K562 (cell line): ENCODE data around the gene GPHN. TPM values are rescaled to one million over a fixed set of nuclear protein-coding genes. Genes with fewer than 3 reads are reported as not detected.

Source experiments
- ATAC-seq: fragments of 200-7000 bp; cut with Tn5 transposase; 3 replicates; pipeline ENCODE4 v1.9.1; 2020; ENCODE audit warnings: moderate library complexity
- BruUV-seq: library from RNA; stranded (reverse); fragments of 400-500 nt; replicated peaks from 2 replicates; lab custom pipeline; 2021; lab: Mats Ljungman, UMichigan
- CTCF ChIA-PET: fragments of 300-600 bp; formaldehyde crosslinking; extraction: SDS; loops from one replicate; lab custom pipeline; 2021; ENCODE audit warnings: low intra/inter-chr PET ratio; lab: Yijun Ruan, JAX
- POLR2A ChIA-PET: fragments of 300-600, 350-650 bp; sonication (Branson Sonifier 250); formaldehyde crosslinking; extraction: SDS; loops from one replicate; lab custom pipeline; 2021; ENCODE audit warnings: antibody characterized with exemption, inconsistent platforms; lab: Yijun Ruan, JAX
- DNase-seq, 4 experiments: peaks; one replicate each; pipeline versions ENCODE4 v3.0.0 to v3.0.0-alpha.2; 2011 to 2018; ENCODE audit warnings: low spot score in 3 of 4, mixed read lengths in 3 of 4; ENCODE audit errors: extremely low read depth in 1 of 4
- FAIRE-seq: peaks from 2 replicates; lab custom pipeline; 2011; peaks lifted over from hg19 to GRCh38; lab: Jason Lieb, UNC
- H2AFZ ChIP-seq: 2 replicates; pipeline ENCODE4 v1.6.0; 2011; ENCODE audit warnings: low read depth, low read length, control low read depth, inconsistent platforms
- H3K27ac ChIP-seq: fragments of 200-600 bp; 3 replicates; pipeline ENCODE4 v1.8.0; 2011; ENCODE audit warnings: low read depth, mild to moderate bottlenecking, control low read depth, inconsistent platforms, low read length, moderate library complexity, mixed read lengths; ENCODE audit errors: extremely low read depth
- H3K27me3 ChIP-seq, 2 experiments: fragments of 300-600 bp in 1 of 2; 2 replicates in 1 of 2; 3 replicates in 1 of 2; pipeline versions ENCODE4 v1.6.0 to v1.8.0; 2011; ENCODE audit warnings: inconsistent platforms in 2 of 2, low read length in 2 of 2, mild to moderate bottlenecking in 1 of 2, mixed read lengths in 1 of 2, moderate library complexity in 1 of 2; ENCODE audit not compliant: control insufficient read depth in 2 of 2, insufficient read depth in 2 of 2
- H3K36me3 ChIP-seq: fragments of 300-600 bp; 3 replicates; pipeline ENCODE4 v1.8.0; 2011; ENCODE audit warnings: mild to moderate bottlenecking, low read length, inconsistent platforms; ENCODE audit not compliant: control insufficient read depth, insufficient read depth
- H3K4me1 ChIP-seq, 2 experiments: fragments of 200-600 bp in 1 of 2; replicated peaks in 1 of 2; 2 replicates in 1 of 2; 3 replicates in 1 of 2; pipeline versions ENCODE4 v1.5.1 to v1.8.0; 2011; ENCODE audit warnings: inconsistent platforms in 2 of 2, low read length in 2 of 2, mild to moderate bottlenecking in 1 of 2, mixed read lengths in 1 of 2, moderate library complexity in 1 of 2; ENCODE audit not compliant: control insufficient read depth in 2 of 2, insufficient read depth in 2 of 2
- H3K4me2 ChIP-seq: 2 replicates; pipeline ENCODE4 v1.6.1; 2011; ENCODE audit warnings: low read length, control low read depth, inconsistent platforms, mixed read lengths; ENCODE audit not compliant: insufficient read depth
- H3K4me3 ChIP-seq: fragments of 200-600 bp; sonication (generic), shearing (Covaris generic); 2 replicates; pipeline ENCODE4 v1.5.1; 2016; ENCODE audit warnings: control low read depth, inconsistent platforms
- H3K79me2 ChIP-seq: fragments of 200-600 bp; 3 replicates; pipeline ENCODE4 v1.8.0; 2011; ENCODE audit warnings: low read length, inconsistent platforms; ENCODE audit not compliant: control insufficient read depth, insufficient read depth
- H3K9ac ChIP-seq, 2 experiments: 2 replicates each; pipeline versions ENCODE4 v1.6.0 to v1.6.1; 2011; ENCODE audit warnings: low read depth in 2 of 2, low read length in 2 of 2, control low read depth in 1 of 2, inconsistent platforms in 1 of 2, mild to moderate bottlenecking in 1 of 2, mixed read lengths in 1 of 2; ENCODE audit not compliant: insufficient read depth in 1 of 2
- H3K9me1 ChIP-seq: one replicate; pipeline ENCODE4 v1.6.0; 2011; ENCODE audit warnings: inconsistent platforms, mild to moderate bottlenecking, low read length, moderate library complexity; ENCODE audit not compliant: control insufficient read depth, insufficient read depth
- H3K9me3 ChIP-seq: replicated peaks from 2 replicates; pipeline ENCODE4 v1.5.1; 2011; ENCODE audit warnings: low read depth, low read length, inconsistent platforms; ENCODE audit not compliant: control insufficient read depth, insufficient read depth
- H4K20me1 ChIP-seq: replicated peaks from 2 replicates; pipeline ENCODE4 v1.6.1; 2011; ENCODE audit warnings: low read length, inconsistent platforms, mixed read lengths; ENCODE audit not compliant: control insufficient read depth, insufficient read depth
- ATF7 ChIP-seq: fragments of 450-650 bp; IDR thresholded peaks from 2 replicates; pipeline ENCODE4 v1.7.1; 2014; ENCODE audit warnings: mild to moderate bottlenecking, moderate library complexity
- CHAMP1 ChIP-seq: fragments of 450-650 bp; IDR thresholded peaks from 2 replicates; pipeline ENCODE4 v1.6.1; 2016; ENCODE audit warnings: mild to moderate bottlenecking
- GABPB1 ChIP-seq: sonication (generic); formaldehyde crosslinking; IDR thresholded peaks from 2 replicates; pipeline ENCODE4 v1.8.0; 2022; ENCODE audit warnings: mild to moderate bottlenecking, missing genetic modification reagents
- MIER1 ChIP-seq: fragments of 450-650 bp; IDR thresholded peaks from 2 replicates; pipeline ENCODE4 v1.6.1; 2016; ENCODE audit warnings: antibody characterized with exemption, mild to moderate bottlenecking, low read depth
- NR4A1 ChIP-seq, 2 experiments: fragments of 250-450 bp in 1 of 2; fragments of 450-650 bp in 1 of 2; sonication (Bioruptor Pico) in 1 of 2; IDR thresholded peaks; 2 replicates each; pipeline versions ENCODE4 v1.4.0 to v1.6.1; 2016 to 2020; ENCODE audit warnings: mild to moderate bottlenecking in 2 of 2, missing compliant biosample characterization in 1 of 2, missing genetic modification characterization in 1 of 2, moderate library complexity in 1 of 2
- SIN3B ChIP-seq: fragments of 450-650 bp; IDR thresholded peaks from 2 replicates; pipeline ENCODE4 v1.6.1; 2017; ENCODE audit warnings: low read depth, mild to moderate bottlenecking, moderate library complexity
- SP2 ChIP-seq: IDR thresholded peaks from 2 replicates; pipeline ENCODE4 v1.6.1; 2011; ENCODE audit warnings: mild to moderate bottlenecking, low read depth, low read length, moderate library complexity; ENCODE audit not compliant: poor library complexity, severe bottlenecking; ENCODE audit errors: extremely low read depth
- TOE1 ChIP-seq, 2 experiments: fragments of 450-650 bp in 1 of 2; sonication (generic) in 1 of 2; formaldehyde crosslinking in 1 of 2; IDR thresholded peaks; 2 replicates each; pipeline versions ENCODE4 v1.7.1 to v1.8.0; 2016 to 2022; ENCODE audit warnings: borderline replicate concordance in 2 of 2, mild to moderate bottlenecking in 2 of 2, antibody characterized with exemption in 1 of 2, inconsistent platforms in 1 of 2, low read depth in 1 of 2, missing genetic modification reagents in 1 of 2, moderate library complexity in 1 of 2
- ZC3H11A ChIP-seq: IDR thresholded peaks from 2 replicates; pipeline ENCODE4 v1.6.1; 2012; ENCODE audit warnings: low read depth, low read length, improper control_type of control experiment
- in situ Hi-C: fragments of 300-500 bp; cut with MboI; formaldehyde crosslinking; loops from 4 replicates; pipeline ENCODE4 v1.15.0; 2018; ENCODE audit warnings: inconsistent platforms, mixed read lengths
- intact Hi-C: fragments of 100-400 bp; cut with micrococcal nuclease; formaldehyde crosslinking; loops from 2 replicates; pipeline ENCODE4 v1.14.2; 2022
- polyA plus RNA-seq, 8 experiments: library from polyadenylated mRNA; depleted of rRNA in 4 of 8; stranded (reverse) in 5 of 8; unstranded in 3 of 8; fragments of >200 nt; fragmentation: Nextera tagmentation in 2 of 8; fragmentation: Illumina TruSeq in 1 of 8; extraction: Ambion mirVana in 2 of 8; extraction: Trizol in 1 of 8; gene quantifications; 2 replicates each; pipeline versions ENCODE4 v1.2.1 to v1.2.3, GENCODE V29; 2011 to 2014; ENCODE audit warnings: inconsistent platforms in 1 of 8, missing spikeins in 1 of 8
- total RNA-seq, 7 experiments: library from RNA; depleted of rRNA in 6 of 7; stranded (reverse); fragments of >200 nt in 6 of 7; fragmentation: Illumina TruSeq in 2 of 7; extraction: Trizol in 2 of 7; gene quantifications; 2 replicates each; pipeline versions ENCODE4 v1.2.1 to v1.2.3, GENCODE V29; 2011 to 2021; ENCODE audit warnings: low replicate concordance in 1 of 7
- TF ChIP-seq, protein P1 (sequence below): fragments of 450-650 bp; formaldehyde crosslinking; IDR thresholded peaks from 2 replicates; pipeline ENCODE4 v1.4.0; 2020; ENCODE audit warnings: mild to moderate bottlenecking
- TF ChIP-seq, protein P2 (sequence below), 2 experiments: fragments of 450-650 bp in 1 of 2; IDR thresholded peaks; 2 replicates each; pipeline ENCODE4 v1.6.1; 2011 to 2017; ENCODE audit warnings: low read depth in 2 of 2, antibody characterized with exemption in 1 of 2, borderline replicate concordance in 1 of 2, low read length in 1 of 2, mild to moderate bottlenecking in 1 of 2, mixed read lengths in 1 of 2; ENCODE audit not compliant: control insufficient read depth in 1 of 2
- TF ChIP-seq, protein P3 (sequence below): fragments of 450-650 bp; IDR thresholded peaks from 2 replicates; pipeline ENCODE4 v1.6.1; 2016; ENCODE audit warnings: antibody characterized with exemption

GPHN gene
- total and polyA plus RNA-seq, 9 of the 15 experiments (the other 6 are each of a cell fraction or from before 2014, with no cell fraction given), result 5.9 to 16.0 (median 11.4) TPM

DNA sequence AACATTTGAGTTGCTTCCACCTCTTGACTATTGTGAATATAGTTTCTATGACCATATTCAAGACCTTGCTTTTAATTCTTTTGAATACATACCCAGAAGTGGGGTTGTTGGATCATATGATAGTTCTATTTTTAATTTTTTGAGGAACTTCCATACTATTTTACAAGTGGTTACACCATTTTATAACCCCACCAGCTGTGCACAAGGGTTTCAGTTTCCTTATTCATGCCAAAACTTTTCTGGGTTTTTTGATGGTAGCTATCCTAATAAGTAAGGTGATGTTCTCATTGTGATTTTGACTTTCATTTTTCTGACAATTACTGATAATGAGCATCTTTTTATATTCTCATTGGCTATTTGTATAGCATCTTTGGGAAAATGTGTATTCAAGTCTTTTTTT is 571.9 kb downstream of the GPHN start:
- DNase-seq (no peak), ATAC-seq (no peak), FAIRE-seq (no peak)
- no peaks in the 10 kb centered on the region for H3K4me1 ChIP-seq
- no peak overlapping the region for H3K4me2 ChIP-seq
- in situ Hi-C loops (no loop called here), intact Hi-C loops (no loop called here)
- H3K4me3 ChIP-seq, result no peak overlapping the region
- no peak overlapping the region for H2AFZ ChIP-seq
- POLR2A ChIA-PET, result no interaction called here
- CTCF ChIA-PET, result no interaction called here
- H3K36me3 ChIP-seq, result no peaks in the 10 kb centered on the region
- H3K9me1 ChIP-seq, result no peaks in the 10 kb centered on the region
- H3K27ac ChIP-seq, result no peak overlapping the region
- H3K9me3 ChIP-seq, result no peaks in the 10 kb centered on the region; the same call in 1 of the 2 replicates
- H4K20me1 ChIP-seq, result no peaks in the 10 kb centered on the region
- H3K79me2 ChIP-seq, result no peaks in the 10 kb centered on the region
- H3K27me3 ChIP-seq, result no peaks in the 10 kb centered on the region
- BruUV-seq, result no TSS peak
- no peak overlapping the region for H3K9ac ChIP-seq
- TF ChIP-seq TOE1 (IDR thresholded peaks at IDR 0.05; ENCODE audit: borderline replicate concordance) (no peak), TOE1 (CRISPR knock-in tag; IDR thresholded peaks at IDR 0.05; ENCODE audit: borderline replicate concordance, low read depth) (no peak), SP2 (no peak), GABPB1 (CRISPR knock-in tag) (no peak), ZC3H11A (no peak), SIN3B (no peak), NR4A1 (CRISPR knock-in tag; IDR thresholded peaks at IDR 0.05) (no peak), NR4A1 (tag; IDR thresholded peaks at IDR 0.05) (no peak), CHAMP1 (no peak), MIER1 (no peak), ATF7 (no peak)
- TF ChIP-seq, protein P1, sequence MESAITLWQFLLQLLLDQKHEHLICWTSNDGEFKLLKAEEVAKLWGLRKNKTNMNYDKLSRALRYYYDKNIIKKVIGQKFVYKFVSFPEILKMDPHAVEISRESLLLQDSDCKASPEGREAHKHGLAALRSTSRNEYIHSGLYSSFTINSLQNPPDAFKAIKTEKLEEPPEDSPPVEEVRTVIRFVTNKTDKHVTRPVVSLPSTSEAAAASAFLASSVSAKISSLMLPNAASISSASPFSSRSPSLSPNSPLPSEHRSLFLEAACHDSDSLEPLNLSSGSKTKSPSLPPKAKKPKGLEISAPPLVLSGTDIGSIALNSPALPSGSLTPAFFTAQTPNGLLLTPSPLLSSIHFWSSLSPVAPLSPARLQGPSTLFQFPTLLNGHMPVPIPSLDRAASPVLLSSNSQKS (CRISPR knock-in tag), result no peak
- TF ChIP-seq, protein P2, sequence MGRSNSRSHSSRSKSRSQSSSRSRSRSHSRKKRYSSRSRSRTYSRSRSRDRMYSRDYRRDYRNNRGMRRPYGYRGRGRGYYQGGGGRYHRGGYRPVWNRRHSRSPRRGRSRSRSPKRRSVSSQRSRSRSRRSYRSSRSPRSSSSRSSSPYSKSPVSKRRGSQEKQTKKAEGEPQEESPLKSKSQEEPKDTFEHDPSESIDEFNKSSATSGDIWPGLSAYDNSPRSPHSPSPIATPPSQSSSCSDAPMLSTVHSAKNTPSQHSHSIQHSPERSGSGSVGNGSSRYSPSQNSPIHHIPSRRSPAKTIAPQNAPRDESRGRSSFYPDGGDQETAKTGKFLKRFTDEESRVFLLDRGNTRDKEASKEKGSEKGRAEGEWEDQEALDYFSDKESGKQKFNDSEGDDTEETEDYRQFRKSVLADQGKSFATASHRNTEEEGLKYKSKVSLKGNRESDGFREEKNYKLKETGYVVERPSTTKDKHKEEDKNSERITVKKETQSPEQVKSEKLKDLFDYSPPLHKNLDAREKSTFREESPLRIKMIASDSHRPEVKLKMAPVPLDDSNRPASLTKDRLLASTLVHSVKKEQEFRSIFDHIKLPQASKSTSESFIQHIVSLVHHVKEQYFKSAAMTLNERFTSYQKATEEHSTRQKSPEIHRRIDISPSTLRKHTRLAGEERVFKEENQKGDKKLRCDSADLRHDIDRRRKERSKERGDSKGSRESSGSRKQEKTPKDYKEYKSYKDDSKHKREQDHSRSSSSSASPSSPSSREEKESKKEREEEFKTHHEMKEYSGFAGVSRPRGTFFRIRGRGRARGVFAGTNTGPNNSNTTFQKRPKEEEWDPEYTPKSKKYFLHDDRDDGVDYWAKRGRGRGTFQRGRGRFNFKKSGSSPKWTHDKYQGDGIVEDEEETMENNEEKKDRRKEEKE (IDR thresholded peaks at IDR 0.05; ENCODE audit: borderline replicate concordance in 1 of 2, control insufficient read depth in 1 of 2, low read depth in 2 of 2, low read length in 1 of 2), result no peak
- TF ChIP-seq, protein P3, sequence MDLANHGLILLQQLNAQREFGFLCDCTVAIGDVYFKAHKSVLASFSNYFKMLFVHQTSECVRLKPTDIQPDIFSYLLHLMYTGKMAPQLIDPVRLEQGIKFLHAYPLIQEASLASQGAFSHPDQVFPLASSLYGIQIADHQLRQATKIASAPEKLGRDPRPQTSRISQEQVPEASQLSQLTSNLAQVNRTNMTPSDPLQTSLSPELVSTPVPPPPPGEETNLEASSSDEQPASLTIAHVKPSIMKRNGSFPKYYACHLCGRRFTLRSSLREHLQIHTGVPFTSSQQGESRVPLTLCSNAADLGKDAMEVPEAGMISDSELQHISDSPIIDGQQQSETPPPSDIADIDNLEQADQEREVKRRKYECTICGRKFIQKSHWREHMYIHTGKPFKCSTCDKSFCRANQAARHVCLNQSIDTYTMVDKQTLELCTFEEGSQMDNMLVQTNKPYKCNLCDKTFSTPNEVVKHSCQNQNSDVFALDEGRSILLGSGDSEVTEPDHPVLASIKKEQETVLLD, result no peak
